GM12878 (cell line): Measurements from ENCODE around the gene ANXA3.

Source experiments
- ATF3 ChIP-seq: IDR thresholded peaks from 2 replicates; pipeline ENCODE4 v1.6.1; 2011; ENCODE audit warnings: low read depth, mild to moderate bottlenecking, low read length, moderate library complexity, borderline replicate concordance; ENCODE audit errors: extremely low read depth
- CREM ChIP-seq: IDR thresholded peaks from 2 replicates; pipeline ENCODE4 v1.6.1; 2014; ENCODE audit warnings: antibody characterized with exemption, low read depth
- EP300 ChIP-seq, 2 experiments: fragments of 150-350 bp in 1 of 2; IDR thresholded peaks; 2 replicates each; pipeline ENCODE4 v1.6.1; 2011 to 2012; ENCODE audit warnings: low read depth in 2 of 2, low read length in 2 of 2, borderline replicate concordance in 1 of 2, improper control_type of control experiment in 1 of 2, inconsistent platforms in 1 of 2; ENCODE audit not compliant: control insufficient read depth in 1 of 2
- ESRRA ChIP-seq: IDR thresholded peaks from 2 replicates; pipeline ENCODE4 v1.6.1; 2012; ENCODE audit warnings: mild to moderate bottlenecking, low read length, improper control_type of control experiment
- MXI1 ChIP-seq: fragments of 150-350 bp; IDR thresholded peaks from 2 replicates; pipeline ENCODE4 v1.6.1; 2011; ENCODE audit warnings: low read depth, mild to moderate bottlenecking, inconsistent platforms, low read length, improper control_type of control experiment
- REST ChIP-seq: IDR thresholded peaks from 2 replicates; pipeline ENCODE4 v1.6.1; 2012; ENCODE audit warnings: mild to moderate bottlenecking, low read depth, low read length
- USF2 ChIP-seq: IDR thresholded peaks from 2 replicates; pipeline ENCODE4 v1.6.1; 2011; ENCODE audit warnings: low read depth, low read length, improper control_type of control experiment, borderline replicate concordance
- WRNIP1 ChIP-seq: IDR thresholded peaks from 2 replicates; pipeline ENCODE4 v1.6.1; 2011; ENCODE audit warnings: low read depth, low read length, improper control_type of control experiment, borderline replicate concordance
- YY1 ChIP-seq: IDR thresholded peaks from 2 replicates; pipeline ENCODE4 v1.6.1; 2011; ENCODE audit warnings: low read depth, mild to moderate bottlenecking, low read length
- ZNF274 ChIP-seq: IDR thresholded peaks from one replicate; pipeline ENCODE4 v1.8.0; 2011; ENCODE audit not compliant: insufficient read length, insufficient read depth

GRCh38 chr4:78601013-78601412 lies 49.4 kb downstream of the ANXA3 start:
- TF ChIP-seq ZNF274 (no peak), USF2 (no peak), YY1 (no peak), CREM (0 out of 2 replicates have a peak, but pooled peaks have one; percentile 9), ATF3 (no peak), WRNIP1 (no peak), REST (no peak), EP300 (IDR thresholded peaks at IDR 0.05; ENCODE audit: borderline replicate concordance in 1 of 2, control insufficient read depth in 1 of 2, low read depth in 2 of 2, low read length in 2 of 2) (peak; percentile 44 to 83; a peak in 3 of 4 replicates), ESRRA (no peak), MXI1 (no peak)
